DMS114 treated with DMSO at 0.1 percent for 48 hours (cell line): ENCODE data around the gene APEH.
"Not testable (repeated sequence)": the region's sequence is repeated elsewhere in the genome, so short reads cannot be mapped to it uniquely, and the experiment has no call there.

Source experiments
- DNase-seq: peaks from one replicate; lab custom pipeline; 2025; ENCODE audit not compliant: unreplicated experiment; lab: John Stamatoyannopoulos, UW

The APEH gene

GRCh38 chr3:49667701-49668413, 6.3 kb upstream of the APEH start:
- no peak for DNase-seq

- no peak for DNase-seq
Measured at GRCh38 chr3:49668414-49668797, 5.7 kb upstream of the APEH start.

GRCh38 chr3:49668861-49669260, 5.3 kb upstream of the APEH start:
- DNase-seq = no peak

GRCh38 chr3:49669352-49669751, 4.8 kb upstream of the APEH start:
- no peak for DNase-seq

GRCh38 chr3:49670940-49671290, 3.2 kb upstream of the APEH start:
- DNase-seq = no peak

GRCh38 chr3:49671291-49672288, 2.6 kb upstream of the APEH start:
- no peak for DNase-seq

GRCh38 chr3:49673121-49673714, 933 bp upstream of the APEH start:
- no peak for DNase-seq

GRCh38 chr3:49674497-49674983, 389 bp downstream of the APEH start:
- DNase-seq = no peak

GRCh38 chr3:49675912-49676311, 1.8 kb downstream of the APEH start:
- DNase-seq = no peak

- DNase-seq = no peak
Measured at GRCh38 chr3:49680493-49681231, 6.5 kb downstream of the APEH start.

- DNase-seq = no peak
Measured at GRCh38 chr3:49681232-49681522, 7.0 kb downstream of the APEH start.

- no peak for DNase-seq
Measured at GRCh38 chr3:49681543-49681942, 7.4 kb downstream of the APEH start.

- DNase-seq = no peak
Measured at GRCh38 chr3:49683162-49683561, 9.0 kb downstream of the APEH start.

GRCh38 chr3:49684453-49684852, 10.3 kb downstream of the APEH start:
- not testable (repeated sequence) for DNase-seq

GRCh38 chr3:49685103-49685502, 11.0 kb downstream of the APEH start:
- not testable (repeated sequence) for DNase-seq

- DNase-seq = not testable (repeated sequence)
Measured at GRCh38 chr3:49685846-49686245, 11.7 kb downstream of the APEH start.

GRCh38 chr3:49686346-49686745, 12.2 kb downstream of the APEH start:
- not testable (repeated sequence) for DNase-seq

GRCh38 chr3:49686769-49687423, 12.7 kb downstream of the APEH start:
- not testable (repeated sequence) for DNase-seq

- not testable (repeated sequence) for DNase-seq
Measured at GRCh38 chr3:49687424-49687795, 13.3 kb downstream of the APEH start.

- DNase-seq = not testable (repeated sequence)
Measured at GRCh38 chr3:49688338-49689045, 14.3 kb downstream of the APEH start.
